Measurements from ENCODE around the gene CERT1.
A peak's percentile ranks its signal among the peaks of the same experiment; 100 is the strongest.
"Not testable (repeated sequence)": the region's sequence is repeated elsewhere in the genome, so short reads cannot be mapped to it uniquely, and the experiment has no call there.

CERT1 gene

DNA sequence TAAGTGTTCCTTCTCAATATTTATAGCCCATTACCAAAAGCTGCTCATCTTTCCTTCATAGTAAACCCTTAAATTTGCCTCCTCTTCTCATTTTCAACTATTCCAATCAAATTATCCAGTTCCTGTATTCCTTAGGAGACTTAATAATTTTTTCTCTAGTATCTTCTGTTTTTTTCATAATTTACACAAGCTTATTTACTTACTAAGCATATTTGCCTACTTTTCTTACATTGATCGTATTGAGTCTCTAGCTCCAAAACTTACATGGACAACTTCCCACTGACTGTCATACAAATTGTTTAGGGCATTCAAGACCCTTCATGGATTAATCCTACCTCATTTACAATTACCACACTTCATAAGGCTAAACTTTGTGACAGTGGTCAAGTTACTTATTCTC is 3.6 kb downstream of the CERT1 start:
- peaks cover 27% of the 10 kb centered on the region for H3K4me1 ChIP-seq (ENCODE audit: insufficient read depth, low read length)
- no peak for ATAC-seq (ENCODE audit: insufficient read depth, low read depth)

DNA sequence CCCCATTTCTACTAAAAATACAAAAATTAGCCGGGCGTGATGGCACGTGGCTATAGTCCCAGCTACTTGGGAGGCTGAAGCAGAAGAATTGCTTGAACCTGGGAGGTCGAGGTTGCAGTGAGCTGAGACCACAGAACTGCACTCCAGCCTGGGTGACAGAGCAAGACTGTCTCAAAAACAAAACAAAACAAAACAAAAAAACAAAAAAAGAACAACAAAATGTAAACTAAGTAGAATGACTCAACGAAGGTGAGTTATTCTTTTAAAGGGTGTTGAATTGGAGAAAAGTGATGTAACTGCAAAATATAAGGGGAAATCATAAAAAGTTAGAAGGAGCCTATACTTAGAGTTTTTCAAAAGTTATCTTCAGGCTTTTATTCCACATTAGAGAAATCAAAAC is 6.3 kb downstream of the CERT1 start:
- not testable (repeated sequence) for H2AFZ ChIP-seq (ENCODE audit: low read depth, low read length); H3K9me3 ChIP-seq (ENCODE audit: insufficient read depth, low read length, severe bottlenecking); H3K36me3 ChIP-seq (ENCODE audit: insufficient read depth, low read length); H3K4me3 ChIP-seq (ENCODE audit: low read depth in 1 of 2, low read length in 2 of 2); H4K20me1 ChIP-seq (ENCODE audit: insufficient read depth, low read length); DNase-seq; H3K27ac ChIP-seq (ENCODE audit: low read length); H3K9ac ChIP-seq (ENCODE audit: low read depth, low read length); H3K4me2 ChIP-seq (ENCODE audit: insufficient read depth, low read length); H3K27me3 ChIP-seq (ENCODE audit: insufficient read depth, low read length, poor library complexity); ATAC-seq (ENCODE audit: insufficient read depth, low read depth)
- Histone ChIP-seq H3K4me1 (ENCODE audit: insufficient read depth, low read length) (peaks cover 21% of the 10 kb centered on the region), H3K79me2 (ENCODE audit: insufficient read depth, low read length) (peaks cover 53% of the 10 kb centered on the region)

More for the DNA sequence above, 3.6 kb downstream of the CERT1 start:
- no peak for TF ChIP-seq EZH2 (IDR thresholded peaks at IDR 0.05; ENCODE audit: borderline replicate concordance, low read depth, low read length, severe bottlenecking)
- TF ChIP-seq, protein P1, sequence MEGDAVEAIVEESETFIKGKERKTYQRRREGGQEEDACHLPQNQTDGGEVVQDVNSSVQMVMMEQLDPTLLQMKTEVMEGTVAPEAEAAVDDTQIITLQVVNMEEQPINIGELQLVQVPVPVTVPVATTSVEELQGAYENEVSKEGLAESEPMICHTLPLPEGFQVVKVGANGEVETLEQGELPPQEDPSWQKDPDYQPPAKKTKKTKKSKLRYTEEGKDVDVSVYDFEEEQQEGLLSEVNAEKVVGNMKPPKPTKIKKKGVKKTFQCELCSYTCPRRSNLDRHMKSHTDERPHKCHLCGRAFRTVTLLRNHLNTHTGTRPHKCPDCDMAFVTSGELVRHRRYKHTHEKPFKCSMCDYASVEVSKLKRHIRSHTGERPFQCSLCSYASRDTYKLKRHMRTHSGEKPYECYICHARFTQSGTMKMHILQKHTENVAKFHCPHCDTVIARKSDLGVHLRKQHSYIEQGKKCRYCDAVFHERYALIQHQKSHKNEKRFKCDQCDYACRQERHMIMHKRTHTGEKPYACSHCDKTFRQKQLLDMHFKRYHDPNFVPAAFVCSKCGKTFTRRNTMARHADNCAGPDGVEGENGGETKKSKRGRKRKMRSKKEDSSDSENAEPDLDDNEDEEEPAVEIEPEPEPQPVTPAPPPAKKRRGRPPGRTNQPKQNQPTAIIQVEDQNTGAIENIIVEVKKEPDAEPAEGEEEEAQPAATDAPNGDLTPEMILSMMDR (IDR thresholded peaks at IDR 0.05; ENCODE audit: borderline replicate concordance, extremely low read depth, low read length, poor library complexity, severe bottlenecking) = no peak
- Histone ChIP-seq H3K27me3 (ENCODE audit: insufficient read depth, low read length, poor library complexity) (no peaks in the 10 kb centered on the region), H3K4me3 (ENCODE audit: low read depth in 1 of 2, low read length in 2 of 2) (no peak overlapping the region), H4K20me1 (ENCODE audit: insufficient read depth, low read length) (no peaks in the 10 kb centered on the region; the same call in 1 of the 2 replicates), H3K9ac (ENCODE audit: low read depth, low read length) (no peak overlapping the region), H3K79me2 (ENCODE audit: insufficient read depth, low read length) (peaks cover 73% of the 10 kb centered on the region), H3K36me3 (ENCODE audit: insufficient read depth, low read length) (peaks cover 10% of the 10 kb centered on the region), H3K9me3 (ENCODE audit: insufficient read depth, low read length, severe bottlenecking) (no peaks in the 10 kb centered on the region), H2AFZ (ENCODE audit: low read depth, low read length) (no peak overlapping the region), H3K4me2 (ENCODE audit: insufficient read depth, low read length) (0 out of 2 replicates have a peak overlapping the region, but pooled peaks have one; percentile 86), H3K27ac (ENCODE audit: low read length) (no peak overlapping the region)
- DNase-seq = no peak

DNA sequence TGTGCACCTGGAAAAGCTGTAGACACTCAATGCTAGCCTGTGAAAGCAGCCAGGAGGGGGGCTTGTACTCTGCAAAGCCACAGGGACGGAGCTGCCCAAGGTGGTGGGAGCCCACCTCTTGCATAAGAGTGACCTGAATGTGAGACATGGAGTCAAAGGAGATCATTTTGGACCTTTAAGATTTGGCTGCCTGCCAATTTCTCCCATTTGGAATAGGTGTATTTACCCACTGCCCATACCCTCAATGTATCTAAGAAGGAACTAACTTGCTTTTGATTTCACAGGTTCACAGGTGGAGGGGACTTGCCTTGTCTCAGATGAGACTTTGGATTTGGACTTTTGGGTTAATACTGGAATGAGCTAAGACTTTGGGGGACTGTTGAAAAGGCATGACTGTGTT is 12.6 kb downstream of the CERT1 start:
- not testable (repeated sequence) for H2AFZ ChIP-seq (ENCODE audit: low read depth, low read length); H3K4me1 ChIP-seq (ENCODE audit: insufficient read depth, low read length)

DNA sequence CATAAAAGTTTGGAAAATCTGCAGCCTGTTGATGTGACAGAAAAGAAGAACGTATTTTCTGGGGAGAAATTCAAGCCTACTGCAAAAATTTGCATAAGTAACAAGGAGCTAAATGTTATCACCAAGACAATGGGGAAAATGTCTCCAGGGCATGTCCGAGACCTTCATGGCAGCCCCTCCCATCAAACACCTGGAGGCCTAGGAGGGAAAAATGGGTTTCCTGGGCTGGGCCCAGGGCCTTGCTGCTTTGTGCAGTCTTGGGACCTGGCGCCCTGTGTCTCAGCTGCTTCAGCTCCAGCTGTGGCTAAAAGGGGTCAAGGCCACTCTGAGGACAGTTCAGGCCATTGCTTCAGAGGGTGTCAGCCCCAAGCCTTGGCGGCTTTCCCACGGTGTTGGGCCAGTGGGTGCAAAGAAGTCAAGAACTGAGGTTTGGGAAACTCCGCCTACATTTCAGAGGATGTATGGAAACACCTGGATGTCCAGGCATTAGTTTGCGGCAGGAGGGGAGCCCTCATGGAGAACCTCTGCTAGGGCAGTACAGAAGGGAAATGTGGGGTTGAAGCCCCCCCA is 13.1 kb downstream of the CERT1 start:
- Histone ChIP-seq H3K79me2 (ENCODE audit: insufficient read depth, low read length) (peaks cover 5% of the 10 kb centered on the region; the same call in 1 of the 2 replicates), H3K9ac (ENCODE audit: low read depth, low read length) (no peak overlapping the region), H3K4me2 (ENCODE audit: insufficient read depth, low read length) (no peak overlapping the region), H2AFZ (ENCODE audit: low read depth, low read length) (no peak overlapping the region), H3K9me3 (ENCODE audit: insufficient read depth, low read length, severe bottlenecking) (no peaks in the 10 kb centered on the region), H3K27ac (ENCODE audit: low read length) (no peak overlapping the region), H3K4me1 (ENCODE audit: insufficient read depth, low read length) (no peaks in the 10 kb centered on the region), H3K4me3 (ENCODE audit: low read depth in 1 of 2, low read length in 2 of 2) (no peak overlapping the region), H3K36me3 (ENCODE audit: insufficient read depth, low read length) (peaks cover 21% of the 10 kb centered on the region), H4K20me1 (ENCODE audit: insufficient read depth, low read length) (peaks cover 3% of the 10 kb centered on the region; the same call in 1 of the 2 replicates), H3K27me3 (ENCODE audit: insufficient read depth, low read length, poor library complexity) (no peaks in the 10 kb centered on the region)
- no peak for DNase-seq
- TF ChIP-seq EZH2 (IDR thresholded peaks at IDR 0.05; ENCODE audit: borderline replicate concordance, low read depth, low read length, severe bottlenecking) = no peak
- TF ChIP-seq, protein P1 (IDR thresholded peaks at IDR 0.05; ENCODE audit: borderline replicate concordance, extremely low read depth, low read length, poor library complexity, severe bottlenecking) = no peak
- no peak for ATAC-seq (ENCODE audit: insufficient read depth, low read depth)

More for the DNA sequence above, 12.6 kb downstream of the CERT1 start:
- peaks cover 21% of the 10 kb centered on the region for H3K36me3 ChIP-seq (ENCODE audit: insufficient read depth, low read length)
- not testable (repeated sequence) for H3K79me2 ChIP-seq (ENCODE audit: insufficient read depth, low read length); DNase-seq; H4K20me1 ChIP-seq (ENCODE audit: insufficient read depth, low read length); H3K4me3 ChIP-seq (ENCODE audit: low read depth in 1 of 2, low read length in 2 of 2); H3K4me2 ChIP-seq (ENCODE audit: insufficient read depth, low read length); H3K9ac ChIP-seq (ENCODE audit: low read depth, low read length); H3K9me3 ChIP-seq (ENCODE audit: insufficient read depth, low read length, severe bottlenecking); ATAC-seq (ENCODE audit: insufficient read depth, low read depth); H3K27me3 ChIP-seq (ENCODE audit: insufficient read depth, low read length, poor library complexity); H3K27ac ChIP-seq (ENCODE audit: low read length)

Data from DND-41 (cell line).